AG09319 (cell line): ENCODE results near the gene CLEC18C.
"Not testable (repeated sequence)": the region's sequence is repeated elsewhere in the genome, so short reads cannot be mapped to it uniquely, and the experiment has no call there.

Experiments used
- DNase-seq: peaks from one replicate; pipeline ENCODE4 v3.0.0-alpha.2; 2010; ENCODE audit warnings: low read depth; ENCODE audit errors: extremely low read depth

Gene CLEC18C

DNA sequence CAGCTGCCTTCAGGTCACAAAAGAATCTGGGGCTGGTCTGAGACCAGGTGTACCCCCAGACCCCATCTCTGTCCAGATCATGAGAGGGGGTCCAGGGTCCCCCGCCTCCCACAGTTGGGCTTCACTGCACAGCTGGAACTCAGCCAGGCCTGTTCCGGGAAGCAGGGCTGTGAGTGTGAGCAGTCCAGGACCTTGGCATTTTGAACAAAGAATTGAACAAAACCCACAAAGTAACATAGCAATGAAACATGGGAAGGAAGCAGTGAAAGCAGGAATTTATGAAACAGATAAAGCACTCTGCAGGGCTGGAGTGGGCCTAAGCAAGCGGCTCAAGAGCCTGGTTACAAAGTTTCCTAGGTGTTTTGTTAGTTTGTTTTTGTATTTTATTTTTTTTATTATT, 25.1 kb downstream of the CLEC18C start:
- DNase-seq, result not testable (repeated sequence)

DNA sequence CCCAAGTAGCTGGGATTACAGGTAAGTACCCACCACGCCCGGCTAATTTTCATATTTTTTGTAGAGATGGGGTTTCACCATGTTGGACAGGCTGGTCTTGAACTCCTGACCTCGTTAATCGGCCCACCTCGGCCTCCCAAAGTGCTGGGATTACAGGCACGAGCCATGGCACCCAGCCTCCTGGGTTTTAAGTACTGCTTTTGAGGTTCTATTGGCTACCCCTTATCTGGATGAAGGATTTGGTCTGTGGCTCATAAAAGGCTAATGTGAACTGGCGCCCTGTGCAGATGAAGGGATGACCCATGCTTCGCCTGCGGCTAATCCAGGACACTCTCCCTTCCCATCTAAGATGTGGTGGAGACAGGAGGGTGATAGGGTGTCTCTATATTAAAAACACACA, 25.6 kb downstream of the CLEC18C start:
- not testable (repeated sequence) for DNase-seq

DNA sequence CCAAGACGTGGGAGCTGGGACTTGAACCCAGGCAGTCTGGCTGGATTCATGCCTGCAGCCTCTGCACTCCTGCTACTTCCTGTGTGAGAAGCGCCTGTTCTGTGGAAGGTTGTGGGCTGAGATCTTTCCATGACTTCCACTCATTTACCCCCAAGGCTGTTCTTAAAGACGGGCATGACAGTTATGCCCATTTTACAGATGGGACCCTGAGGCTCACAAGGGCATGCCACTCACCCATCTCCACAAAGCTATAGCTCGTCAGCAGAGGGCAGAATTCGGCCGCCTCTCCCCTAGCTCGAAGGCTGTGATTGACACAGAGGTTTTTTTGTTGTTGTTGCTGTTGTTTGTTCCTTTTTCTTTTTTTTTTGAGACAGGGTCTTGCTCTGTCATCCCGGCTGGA, 26.5 kb downstream of the CLEC18C start:
- not testable (repeated sequence) for DNase-seq

DNA sequence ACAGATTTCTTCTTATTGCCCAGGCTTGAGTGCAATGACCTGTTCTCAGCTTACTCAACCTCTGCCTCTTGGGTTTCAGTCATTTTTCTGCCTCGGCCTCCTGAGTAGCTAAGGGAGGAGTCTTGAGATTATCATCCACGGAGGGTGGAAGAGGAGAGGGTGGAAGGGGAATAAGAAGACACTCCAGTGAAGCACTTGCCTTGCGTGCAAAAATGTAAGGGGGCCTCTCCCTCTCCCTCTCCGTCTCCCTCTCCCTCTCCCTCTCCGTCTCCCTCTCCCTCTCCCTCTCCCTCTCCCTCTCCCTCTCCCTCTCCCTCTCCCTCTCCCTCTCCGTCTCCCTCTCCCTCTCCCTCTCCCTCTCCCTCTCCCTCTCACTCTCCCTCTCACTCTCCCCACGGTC, 29.9 kb downstream of the CLEC18C start:
- not testable (repeated sequence) for DNase-seq

DNA sequence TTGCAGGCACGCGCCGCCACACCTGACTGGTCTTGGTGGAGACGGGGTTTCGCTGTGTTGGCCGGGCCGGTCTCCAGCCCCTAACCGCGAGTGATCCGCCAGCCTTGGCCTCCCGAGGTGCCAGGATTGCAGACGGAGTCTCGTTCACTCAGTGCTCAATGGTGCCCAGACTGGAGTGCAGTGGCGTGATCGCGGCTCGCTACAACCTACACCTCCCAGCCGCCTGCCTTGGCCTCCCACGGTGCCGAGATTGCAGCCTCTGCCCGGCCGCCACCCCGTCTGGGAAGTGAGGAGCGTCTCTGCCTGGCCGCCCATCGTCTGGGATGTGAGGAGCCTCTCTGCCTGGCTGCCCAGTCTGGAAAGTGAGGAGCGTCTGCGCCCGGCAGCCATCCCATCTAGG, 30.4 kb downstream of the CLEC18C start:
- not testable (repeated sequence) for DNase-seq

DNA sequence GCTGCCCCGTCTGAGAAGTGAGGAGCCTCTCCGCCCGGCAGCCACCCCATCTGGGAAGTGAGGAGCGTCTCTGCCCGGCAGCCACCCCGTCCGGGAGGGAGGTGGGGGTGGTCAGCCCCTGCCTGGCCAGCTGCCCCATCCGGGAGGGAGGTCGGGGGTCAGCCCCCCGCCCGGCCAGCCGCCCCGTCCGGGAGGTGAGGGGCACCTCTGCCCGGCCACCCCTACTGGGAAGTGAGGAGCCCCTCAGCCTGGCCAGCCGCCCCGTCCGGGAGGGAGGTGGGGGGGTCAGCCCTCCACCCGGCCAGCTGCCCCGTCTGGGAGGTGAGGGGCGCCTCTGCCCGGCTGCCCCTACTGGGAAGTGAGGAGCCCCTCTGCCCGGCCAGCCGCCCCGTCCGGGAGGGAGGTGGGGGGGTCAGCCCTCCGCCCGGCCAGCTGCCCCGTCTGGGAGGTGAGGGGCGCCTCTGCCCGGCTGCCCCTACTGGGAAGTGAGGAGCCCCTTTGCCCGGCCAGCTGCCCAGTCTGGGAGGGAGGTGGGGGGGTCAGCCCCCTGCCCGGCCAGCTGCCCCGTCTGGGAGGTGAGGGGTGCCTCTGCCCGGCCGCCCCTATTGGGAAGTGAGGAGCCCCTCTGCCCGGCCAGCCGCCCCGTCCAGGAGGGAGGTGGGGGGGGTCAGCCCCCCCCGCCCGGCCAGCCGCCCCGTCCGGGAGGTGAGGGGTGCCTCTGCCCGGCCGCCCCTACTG, 31.2 kb downstream of the CLEC18C start:
- DNase-seq, result not testable (repeated sequence)

DNA sequence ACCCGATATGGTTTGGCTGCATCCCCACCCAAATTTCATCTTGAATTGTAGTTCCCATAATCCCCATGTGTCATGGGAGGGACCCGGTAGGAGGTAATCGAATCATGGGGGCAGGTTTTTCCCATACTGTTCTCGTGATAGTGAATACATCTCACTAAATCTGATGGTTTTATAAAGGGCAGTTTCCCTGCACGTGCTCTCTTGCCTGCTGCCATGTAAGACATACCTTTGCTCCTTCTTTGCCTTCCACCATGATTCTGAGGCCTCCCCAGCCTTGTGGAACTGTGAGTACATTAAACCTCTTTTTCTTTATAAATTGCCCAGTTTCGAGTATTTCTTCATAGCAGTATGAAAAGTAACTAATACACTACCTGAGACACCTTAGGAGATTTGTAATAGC, 32.8 kb downstream of the CLEC18C start:
- not testable (repeated sequence) for DNase-seq

DNA sequence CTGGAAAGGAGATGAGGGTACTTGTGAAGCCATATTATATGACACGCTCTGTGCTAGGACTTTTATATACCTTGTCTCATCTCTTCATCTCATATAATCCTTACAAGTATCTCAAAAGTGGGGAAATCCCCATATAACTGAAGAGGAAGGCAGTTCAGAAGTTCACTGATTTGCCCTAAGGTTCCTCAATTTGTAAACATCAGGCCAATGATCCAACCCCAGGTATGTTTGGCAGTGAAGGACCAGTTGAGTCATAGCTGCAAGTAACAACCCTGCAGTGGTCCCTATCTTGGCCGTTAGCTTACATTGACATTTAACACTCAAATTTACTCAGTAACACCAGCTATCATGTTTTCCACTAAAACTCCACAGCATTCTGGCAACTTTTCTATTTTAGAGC, 45.0 kb downstream of the CLEC18C start:
- not testable (repeated sequence) for DNase-seq

DNA sequence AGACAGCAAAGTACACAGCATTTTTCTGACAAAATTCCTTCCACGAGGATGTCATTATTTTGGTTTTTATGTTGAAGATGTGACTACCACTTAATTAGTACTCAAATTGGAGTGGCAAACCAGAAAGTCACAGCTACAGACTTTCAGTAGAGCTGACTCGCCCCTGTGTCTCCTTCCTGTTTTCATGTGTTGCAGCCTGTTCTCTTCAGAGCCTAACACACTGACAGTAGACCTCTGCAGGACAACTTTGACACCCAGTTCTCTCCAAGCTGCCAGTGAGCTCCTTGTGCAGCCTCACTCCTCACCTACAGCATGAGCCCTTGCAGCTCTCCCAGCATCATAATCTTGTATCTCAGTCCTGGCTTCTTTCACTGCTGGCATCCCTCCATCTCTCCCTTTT, 49.0 kb downstream of the CLEC18C start:
- DNase-seq, result not testable (repeated sequence)

DNA sequence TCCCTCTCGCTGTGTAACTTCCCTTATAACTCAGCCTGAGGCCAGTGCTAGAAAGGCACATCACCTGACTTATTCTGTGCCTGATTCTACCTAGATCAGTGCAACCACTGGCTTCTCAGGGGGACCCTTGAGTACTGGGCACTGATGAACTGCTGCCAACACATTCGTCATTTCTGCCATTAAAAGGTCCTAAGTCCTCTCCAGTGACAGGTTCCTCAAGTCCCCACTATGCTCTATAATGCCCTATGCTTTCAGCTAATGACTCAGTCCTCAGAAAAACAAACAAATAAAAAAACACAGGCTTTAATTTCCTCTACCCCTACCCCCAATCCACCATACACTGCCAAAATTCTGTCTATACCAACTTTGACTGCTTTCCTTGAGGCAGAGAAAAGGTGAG, 49.6 kb downstream of the CLEC18C start:
- not testable (repeated sequence) for DNase-seq

DNA sequence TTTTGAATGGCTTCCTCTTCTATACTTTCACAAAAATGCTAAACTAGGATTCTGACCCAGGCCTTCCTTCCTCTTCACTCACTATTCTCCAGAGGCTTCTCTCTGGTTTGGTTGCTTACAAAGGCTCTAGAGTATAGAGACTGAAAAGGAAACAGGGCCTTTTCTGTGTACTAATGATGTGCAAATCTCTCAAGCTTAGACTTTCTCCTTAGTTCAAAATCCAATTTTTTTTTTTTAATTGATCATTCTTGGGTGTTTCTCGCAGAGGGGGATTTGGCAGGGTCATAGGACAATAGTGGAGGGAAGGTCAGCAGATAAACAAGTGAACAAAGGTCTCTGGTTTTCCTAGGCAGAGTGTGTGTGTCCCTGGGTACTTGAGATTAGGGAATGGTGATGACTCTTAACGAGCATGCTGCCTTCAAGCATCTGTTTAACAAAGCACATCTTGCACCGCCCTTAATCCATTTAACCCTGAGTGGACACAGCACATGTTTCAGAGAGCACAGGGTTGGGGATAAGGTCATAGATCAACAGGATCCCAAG, 50.5 kb downstream of the CLEC18C start:
- DNase-seq, result not testable (repeated sequence)

DNA sequence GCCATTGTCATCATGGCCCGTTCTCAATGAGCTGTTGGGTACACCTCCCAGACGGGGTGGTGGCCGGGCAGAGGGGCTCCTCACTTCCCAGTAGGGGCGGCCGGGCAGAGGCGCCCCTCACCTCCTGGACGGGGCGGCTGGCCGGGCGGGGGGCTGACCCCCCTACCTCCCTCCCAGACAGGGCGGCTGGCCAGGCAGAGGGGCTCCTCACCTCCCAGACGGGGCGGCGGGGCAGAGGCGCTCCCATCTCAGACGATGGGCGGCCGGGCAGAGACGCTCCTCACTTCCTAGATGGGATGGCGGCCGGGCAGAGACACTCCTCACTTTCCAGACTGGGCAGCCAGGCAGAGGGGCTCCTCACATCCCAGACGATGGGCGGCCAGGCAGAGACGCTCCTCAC, 51.1 kb downstream of the CLEC18C start:
- not testable (repeated sequence) for DNase-seq

DNA sequence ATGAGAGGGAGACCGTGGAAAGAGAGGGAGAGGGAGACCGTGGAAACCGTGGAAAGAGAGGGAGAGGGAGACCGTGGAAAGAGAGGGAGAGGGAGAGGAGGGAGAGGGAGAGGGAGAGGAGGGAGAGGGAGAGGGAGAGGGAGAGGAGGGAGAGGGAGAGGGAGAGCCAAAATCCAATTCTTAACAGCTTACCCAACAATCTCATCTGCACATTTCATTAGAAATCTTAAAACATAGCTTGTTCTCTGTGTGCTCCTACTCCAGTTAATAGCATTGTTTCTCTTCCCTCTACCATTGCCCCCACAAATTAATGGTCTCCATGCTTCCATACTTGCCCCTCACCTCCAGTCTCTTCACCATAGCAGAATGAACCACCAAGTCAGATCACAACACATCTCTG, 51.8 kb downstream of the CLEC18C start:
- not testable (repeated sequence) for DNase-seq

DNA sequence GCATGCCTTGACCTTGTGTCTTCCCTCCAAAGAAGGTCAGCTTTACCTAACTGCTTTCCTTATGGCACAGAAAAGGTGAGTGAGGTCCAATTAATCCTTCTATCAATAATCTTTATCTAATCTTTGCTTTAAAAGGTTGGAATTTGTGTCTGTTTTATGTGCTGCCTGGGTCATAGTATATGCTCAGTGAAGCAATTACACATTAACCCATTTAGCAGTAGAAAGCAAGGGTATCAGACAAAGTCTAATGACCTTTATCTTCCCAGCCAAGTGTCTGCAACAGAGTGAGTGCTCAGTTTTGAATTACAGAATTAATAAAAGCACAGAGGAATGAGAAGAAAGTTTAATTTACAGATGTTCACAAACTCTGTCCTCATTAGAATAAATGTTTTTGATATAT, 52.4 kb downstream of the CLEC18C start:
- not testable (repeated sequence) for DNase-seq

DNA sequence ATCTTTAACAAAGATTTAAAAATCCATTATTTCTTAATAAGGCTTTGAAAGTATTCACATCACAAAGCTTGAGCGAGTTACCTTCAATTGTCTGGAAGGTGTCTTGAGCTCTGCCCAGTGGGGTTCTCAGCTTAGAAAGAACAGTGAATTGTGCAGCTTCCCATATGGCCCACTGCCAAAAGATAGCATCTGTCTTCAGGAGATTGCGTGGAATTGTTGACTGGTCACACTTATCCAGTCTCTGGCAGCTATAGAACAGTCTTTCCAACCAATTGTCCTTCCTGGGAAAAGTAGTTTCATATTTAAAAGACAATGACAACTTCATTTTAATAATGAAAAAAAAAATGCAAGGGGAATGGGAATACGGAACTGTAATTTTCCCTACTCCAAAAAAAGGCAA, 58.2 kb downstream of the CLEC18C start:
- DNase-seq, result not testable (repeated sequence)
